ENCODE results near the gene CEACAM8. TPM values are rescaled to one million over a fixed set of nuclear protein-coding genes. Genes with fewer than 3 reads are reported as not detected.
A peak's percentile ranks its signal among the peaks of the same experiment; 100 is the strongest.

Gene CEACAM8
- total RNA-seq, 1 donor from 2014 or later = not detected

GRCh38 chr19:42532891-42533290, 61.8 kb downstream of the CEACAM8 start:
- no peak for TF ChIP-seq CTCF (IDR thresholded peaks at IDR 0.05; ENCODE audit: unreplicated experiment)
- Mint-ChIP-seq H3K4me1 (peaks cover 9% of the 10 kb centered on the region), H3K9me3 (no peaks in the 10 kb centered on the region), H3K36me3 (no peaks in the 10 kb centered on the region), H3K4me3 (no peak overlapping the region), H3K27ac (no peak overlapping the region), H3K27me3 (ENCODE audit: low read depth) (no peaks in the 10 kb centered on the region)
- peak in 1 of 2 experiments; percentile 17 for DNase-seq (ENCODE audit: low spot score in 2 of 2, unreplicated experiment in 2 of 2)

- Mint-ChIP-seq H3K9me3 (no peaks in the 10 kb centered on the region), H3K4me1 (peaks cover 10% of the 10 kb centered on the region), H3K27me3 (ENCODE audit: low read depth) (no peaks in the 10 kb centered on the region), H3K36me3 (no peaks in the 10 kb centered on the region), H3K4me3 (no peak overlapping the region), H3K27ac (no peak overlapping the region)
- DNase-seq (ENCODE audit: low spot score in 2 of 2, unreplicated experiment in 2 of 2) = peak in 1 of 2 experiments; percentile 7
- TF ChIP-seq CTCF (IDR thresholded peaks at IDR 0.05; ENCODE audit: unreplicated experiment) = no peak
Measured at GRCh38 chr19:42531313-42531712, 63.4 kb downstream of the CEACAM8 start.

Other genes with a start within 250 kb of the CEACAM8 start
- gene CNFN, start 204.6 kb downstream of the CEACAM8 start, total RNA-seq = 1.5 to 2.1 TPM (median 1.9 TPM) in 3 replicates
- 8.6 to 10.8 TPM (median 8.8 TPM) in 3 replicates for gene LIPE, start 167.5 kb downstream of the CEACAM8 start, total RNA-seq
- not detected in 3 replicates for gene CXCL17, start 152.0 kb downstream of the CEACAM8 start, total RNA-seq
- 0.66 to 1.4 TPM (median 1.3 TPM) in 3 replicates for gene CEACAM1, start 66.4 kb downstream of the CEACAM8 start, total RNA-seq
- not detected in 3 replicates for gene PSG3, start 145.6 kb upstream of the CEACAM8 start, total RNA-seq
- not detected in 3 replicates for gene PSG8, start 170.8 kb upstream of the CEACAM8 start, total RNA-seq